GM21619 (cell line): ENCODE results near the gene TPCN1.
A peak's percentile ranks its signal among the peaks of the same experiment; 100 is the strongest.

Source experiments
- ATAC-seq: cut with Tn5 transposase; IDR thresholded peaks from one replicate; pipeline ENCODE4 v1.9.1; 2021; ENCODE audit not compliant: unreplicated experiment

The TPCN1 gene

DNA sequence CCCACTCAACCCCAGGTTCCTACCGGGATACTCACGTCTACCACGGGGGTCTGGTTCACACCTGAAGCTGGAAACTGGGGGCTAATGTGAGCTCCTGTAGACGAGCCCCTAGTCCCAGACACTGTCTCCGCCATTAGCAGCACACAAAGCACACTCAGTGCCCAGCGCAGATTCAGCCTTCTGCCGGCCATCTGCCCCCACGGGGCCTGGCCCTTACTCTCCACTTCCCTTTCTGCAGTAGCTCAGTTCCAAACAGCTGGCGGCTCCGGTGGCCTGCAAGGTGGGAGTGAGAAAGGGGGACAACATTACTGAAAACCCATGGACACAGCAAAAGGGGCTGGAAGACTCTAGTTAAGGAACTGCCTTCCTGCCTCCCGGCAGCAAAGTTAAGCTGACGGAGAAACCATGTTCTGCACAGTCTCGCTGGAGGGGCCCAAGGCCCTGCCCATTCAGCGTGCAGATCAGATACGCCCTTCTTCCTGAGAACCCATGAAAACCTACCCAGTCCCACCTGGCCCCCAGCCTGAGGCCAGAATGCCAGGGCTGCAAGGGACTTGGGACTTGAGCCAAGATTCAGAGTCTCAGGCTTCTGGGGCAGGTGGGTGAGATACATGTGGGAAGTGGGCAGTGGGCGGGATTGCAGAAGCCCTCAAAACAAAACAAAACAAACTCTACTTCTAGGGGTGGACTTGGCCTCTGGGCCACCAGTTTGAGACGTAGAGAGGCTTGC is 111.6 kb downstream of the TPCN1 start:
- ATAC-seq: no peak

DNA sequence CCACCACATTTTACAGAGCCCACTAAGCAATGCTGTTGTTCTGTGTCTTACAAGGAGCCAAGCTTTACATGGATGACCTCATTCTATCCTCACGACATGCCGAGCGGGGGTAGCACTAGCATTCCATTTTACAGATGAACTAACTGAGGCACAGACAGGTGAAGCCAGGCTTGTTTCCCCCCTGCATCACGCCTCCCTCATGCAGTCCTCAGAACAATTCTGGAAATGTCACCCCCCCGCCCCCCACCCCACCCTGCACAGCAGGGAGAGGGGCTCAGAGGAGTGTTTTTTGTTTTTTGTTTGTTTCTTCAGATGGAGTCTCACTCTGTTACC is 112.1 kb downstream of the TPCN1 start:
- no peak for ATAC-seq

DNA sequence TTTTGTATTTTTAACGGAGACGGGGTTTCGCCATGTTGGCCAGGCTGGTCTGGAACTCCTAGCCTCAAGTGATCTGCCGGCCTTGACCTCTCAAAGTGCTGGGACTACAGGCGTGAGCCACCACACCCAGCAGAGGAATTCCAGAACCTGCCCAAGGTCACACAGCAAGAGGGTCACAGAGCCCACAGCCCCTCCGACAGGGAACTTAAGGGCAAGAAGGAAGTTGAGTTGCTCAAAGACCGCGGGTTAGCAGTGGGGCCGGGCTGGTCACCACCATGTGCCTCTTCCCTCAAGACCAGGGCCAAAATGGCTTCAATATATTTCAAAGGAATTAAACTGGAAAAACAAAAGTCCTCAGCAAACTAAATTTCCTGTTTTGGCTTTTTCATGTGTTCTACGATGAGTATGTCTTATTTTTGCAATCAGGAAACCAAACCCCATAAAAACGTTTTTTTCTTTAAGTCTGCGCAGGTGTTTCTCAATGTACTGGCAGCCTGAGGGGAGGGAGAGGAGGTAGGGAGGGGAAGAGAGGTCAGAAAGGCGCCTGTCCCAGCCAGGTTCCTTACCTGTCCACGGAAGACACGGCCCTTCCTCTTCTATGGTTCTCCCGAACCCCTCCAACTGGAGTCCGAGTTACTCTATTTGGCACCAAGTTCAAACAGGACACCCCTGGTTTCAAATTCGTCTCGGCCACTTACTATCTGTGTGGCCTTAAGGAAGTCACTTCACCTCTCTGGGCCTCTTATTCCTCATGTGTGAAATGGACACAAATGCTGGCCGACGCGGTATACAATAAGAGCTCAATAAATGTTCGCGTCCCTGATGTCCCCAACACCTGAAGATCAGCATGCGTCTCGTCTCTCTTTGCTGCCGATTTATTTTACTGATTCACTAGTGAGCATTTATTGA is 112.9 kb downstream of the TPCN1 start:
- ATAC-seq: peak; percentile 18

DNA sequence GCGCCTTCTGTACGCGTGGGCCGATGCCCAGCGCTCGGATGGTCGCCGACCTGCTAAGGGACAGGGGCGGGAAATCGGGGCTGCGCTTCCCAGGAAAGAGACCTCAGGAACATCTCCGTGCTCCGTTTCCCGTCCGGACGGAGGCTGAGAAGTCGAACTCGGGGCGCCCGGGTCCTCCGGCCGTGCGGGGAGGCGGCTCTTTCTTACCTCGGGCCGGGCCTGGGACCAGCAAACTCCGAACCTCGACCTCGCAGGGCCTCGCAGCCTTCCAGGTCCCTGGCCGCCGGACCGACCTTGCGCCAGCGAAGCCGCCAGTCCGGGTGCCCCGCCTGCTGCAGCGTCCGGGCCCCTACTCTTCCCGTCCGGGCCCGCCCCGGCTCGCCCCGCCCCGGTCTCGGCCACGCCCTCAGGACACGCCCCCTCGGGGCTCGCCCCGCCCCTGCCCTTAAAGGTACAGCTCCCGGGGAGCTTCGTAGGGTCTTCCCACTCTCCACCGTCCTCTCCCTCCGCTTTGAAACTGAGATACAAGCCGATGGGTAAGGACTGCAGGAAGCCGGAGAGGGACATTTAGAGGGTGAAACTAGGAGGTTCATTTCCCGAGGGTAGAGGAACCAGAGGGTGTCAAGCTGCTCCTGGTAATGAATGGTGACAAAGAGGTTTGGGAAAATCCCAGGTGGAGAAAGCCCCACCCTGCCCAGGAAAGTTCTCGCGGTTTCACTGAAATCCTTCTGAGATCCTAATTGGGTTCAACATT is 113.7 kb downstream of the TPCN1 start, which contains the start of gene SLC8B1:
Gene SLC8B1 (minus strand): TSS at position 324 of the 754 bp plus-strand sequence. CDS start 2,231 bp downstream, outside the sequence.
- ATAC-seq: peak; percentile 92

DNA sequence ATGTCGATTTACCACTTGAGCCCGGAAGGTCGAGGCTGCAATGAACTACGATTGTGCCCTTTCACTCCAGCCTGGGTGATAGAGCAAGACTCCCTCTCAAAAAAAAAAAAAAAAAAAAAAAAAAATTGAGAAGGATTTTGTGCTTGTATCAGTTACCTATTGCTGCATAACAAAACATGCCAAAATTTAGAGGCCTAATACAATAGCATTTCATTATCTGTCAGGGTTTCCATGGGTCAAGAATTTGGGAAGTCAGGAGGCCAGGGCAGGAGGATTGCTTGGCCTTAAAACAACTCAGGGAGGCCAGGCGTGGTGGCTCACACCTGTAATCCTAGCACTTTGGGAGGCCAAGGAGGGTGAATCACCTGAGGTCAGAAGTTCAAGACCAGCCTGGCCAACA is 118.3 kb downstream of the TPCN1 start:
- no peak for ATAC-seq

DNA sequence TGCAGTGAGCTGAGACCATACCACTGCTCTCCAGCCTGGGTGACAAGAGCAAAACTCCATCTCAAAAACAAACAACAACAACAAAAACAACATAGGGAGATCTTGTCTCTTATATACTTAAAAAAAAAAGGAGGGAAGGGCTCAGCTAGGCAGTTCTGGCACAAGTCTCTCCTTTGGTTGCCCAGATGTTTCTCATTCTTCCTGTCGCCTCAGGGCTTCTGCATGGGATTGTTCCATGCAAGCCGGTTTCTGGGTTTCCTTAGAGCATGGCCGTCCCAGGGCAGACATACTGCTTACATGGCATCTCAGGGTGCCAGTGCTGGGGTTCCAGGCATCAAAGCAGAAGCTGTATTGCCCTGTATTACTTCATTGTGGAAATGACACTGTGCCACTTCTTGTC is 118.8 kb downstream of the TPCN1 start:
- ATAC-seq: no peak

DNA sequence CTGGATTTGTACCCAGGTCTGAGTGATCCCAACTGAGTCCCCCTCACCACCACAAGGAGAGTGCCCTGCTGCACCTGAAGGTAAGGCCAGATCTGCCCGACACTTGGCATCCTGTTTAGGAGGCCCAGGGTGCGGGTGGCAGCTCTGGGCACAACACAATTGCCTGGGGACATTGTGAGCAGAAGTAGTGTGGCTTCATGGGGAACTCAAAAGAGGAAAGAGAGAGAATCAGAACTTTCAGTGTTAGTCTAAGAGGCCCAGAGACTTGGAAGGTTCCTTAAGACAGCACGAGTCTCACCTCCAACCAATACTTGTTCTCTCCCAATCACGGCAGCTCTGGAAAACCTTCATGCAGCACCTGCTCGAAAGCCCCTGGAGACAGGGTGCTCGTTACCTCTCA is 120.3 kb downstream of the TPCN1 start:
- no peak for ATAC-seq

DNA sequence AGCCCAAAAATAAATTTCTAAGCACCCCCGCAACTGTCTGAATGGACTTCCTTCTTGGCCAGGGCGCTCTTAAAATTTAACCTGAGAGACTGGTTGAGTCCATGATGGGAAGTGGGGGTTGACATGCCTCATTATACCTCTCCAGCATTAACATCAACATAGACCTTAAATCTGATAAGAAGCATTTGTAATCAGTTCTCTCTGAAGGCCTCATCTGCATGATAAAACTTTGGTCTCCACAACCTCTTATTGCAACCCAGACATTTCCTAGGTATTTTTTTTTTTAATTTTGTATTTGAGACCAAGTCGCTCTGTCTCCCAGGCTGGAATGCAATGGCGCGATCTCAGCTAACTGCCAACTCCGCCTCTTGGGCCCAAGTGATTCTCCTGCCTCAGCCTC is 124.1 kb downstream of the TPCN1 start:
- no peak for ATAC-seq

DNA sequence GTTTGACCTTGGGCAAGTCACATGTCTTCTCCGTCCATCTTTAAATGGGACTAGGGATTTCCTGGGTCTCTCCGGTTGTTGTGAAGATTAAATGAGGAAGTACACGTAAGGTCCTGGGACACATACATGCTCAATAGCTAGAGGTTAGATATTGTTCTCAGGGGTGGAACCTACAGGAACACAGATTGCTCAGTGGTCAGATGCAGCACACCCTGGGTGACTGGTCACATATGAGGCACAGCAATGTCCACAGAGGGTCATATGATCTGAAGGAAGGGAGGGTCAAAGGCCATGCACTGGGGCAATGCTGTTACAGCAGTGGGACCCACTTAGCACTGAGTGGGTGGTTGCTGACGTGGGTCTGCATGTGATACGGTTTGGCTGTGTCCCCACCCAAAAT is 125.1 kb downstream of the TPCN1 start:
- ATAC-seq: no peak

DNA sequence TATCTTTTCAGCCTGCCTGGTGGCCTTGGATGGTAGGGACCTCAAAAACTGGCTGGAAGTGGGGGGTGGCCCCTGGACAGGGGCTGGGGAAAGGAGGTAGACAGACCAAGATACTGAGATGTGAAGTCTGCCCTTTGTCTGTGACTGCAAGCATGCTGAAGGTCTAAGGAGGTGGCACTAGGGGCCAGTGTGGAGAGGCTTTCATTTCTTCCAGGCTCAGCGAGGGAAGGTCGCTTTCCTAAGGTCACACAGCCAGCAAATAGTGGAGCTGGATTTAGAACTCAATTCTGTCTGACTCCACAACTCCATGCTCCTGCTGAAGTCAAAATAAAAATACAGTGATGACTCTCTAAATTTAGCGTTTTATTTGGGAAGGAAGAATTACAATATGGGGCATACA is 125.8 kb downstream of the TPCN1 start:
- ATAC-seq: no peak

DNA sequence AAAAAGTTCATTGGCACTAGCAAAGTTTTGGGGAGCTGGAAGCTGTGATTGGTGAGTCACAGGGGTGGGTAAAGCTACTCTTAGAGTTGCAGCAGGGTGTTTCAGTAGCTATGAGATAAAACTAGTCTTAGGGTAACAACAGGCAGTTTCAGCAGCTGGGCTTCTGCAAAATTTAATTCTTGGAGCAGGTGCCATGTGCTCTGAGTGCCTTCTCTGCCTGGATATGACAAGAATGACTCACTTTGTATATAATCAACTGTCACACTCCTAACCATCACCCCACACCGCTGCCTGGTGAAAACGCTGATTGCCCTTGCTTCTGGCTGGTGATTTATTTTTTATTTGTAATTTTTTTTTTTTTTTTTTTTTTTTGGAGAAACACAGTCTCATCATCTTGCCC is 126.6 kb downstream of the TPCN1 start:
- no peak for ATAC-seq
